ENCODE data around the gene LDLR. TPM values are rescaled to one million over a fixed set of nuclear protein-coding genes. Genes with fewer than 3 reads are reported as not detected.
"Not testable (repeated sequence)": the region's sequence is repeated elsewhere in the genome, so short reads cannot be mapped to it uniquely, and the experiment has no call there.

The LDLR gene
- total RNA-seq, 3 donors from 2014 or later (not counting 1 experiment from before 2014, with no cell fraction given): 84.7 to 172 (median 112) TPM

- ATAC-seq: no peak
- Mint-ChIP-seq H3K9me3 (no peaks in the 10 kb centered on the region), H3K4me3 (no peak overlapping the region), H3K27me3 (ENCODE audit: low read depth in 2 of 2) (no peaks in the 10 kb centered on the region), H3K36me3 (no peaks in the 10 kb centered on the region), H3K4me1 (peaks cover 5 to 8% of the 10 kb centered on the region in 2 donors), H3K27ac (no peak overlapping the region)
- Histone ChIP-seq H3K4me3 (ENCODE audit: low read length) (no peak overlapping the region), H3K27ac (ENCODE audit: low read length) (no peak overlapping the region), H3K4me1 (ENCODE audit: control insufficient read depth, insufficient read depth, low read length) (no peaks in the 10 kb centered on the region), H3K36me3 (ENCODE audit: control insufficient read depth, insufficient read depth, low read length) (peaks cover 2% of the 10 kb centered on the region), H3K27me3 (ENCODE audit: control insufficient read depth, insufficient read depth, low read length) (no peaks in the 10 kb centered on the region), H3K9me3 (ENCODE audit: control insufficient read depth, insufficient read depth, low read length) (no peaks in the 10 kb centered on the region)
- DNase-seq: no peak
- WGBS (ENCODE audit: insufficient coverage): 98% methylated on average over 7 of the region's 8 CpGs
- TF ChIP-seq CTCF (IDR thresholded peaks at IDR 0.05): no peak
- intact Hi-C loops (cut with micrococcal nuclease): no loop called here
Observed at GRCh38 chr19:11067356-11068113, 21.7 kb upstream of the LDLR start.

DNA sequence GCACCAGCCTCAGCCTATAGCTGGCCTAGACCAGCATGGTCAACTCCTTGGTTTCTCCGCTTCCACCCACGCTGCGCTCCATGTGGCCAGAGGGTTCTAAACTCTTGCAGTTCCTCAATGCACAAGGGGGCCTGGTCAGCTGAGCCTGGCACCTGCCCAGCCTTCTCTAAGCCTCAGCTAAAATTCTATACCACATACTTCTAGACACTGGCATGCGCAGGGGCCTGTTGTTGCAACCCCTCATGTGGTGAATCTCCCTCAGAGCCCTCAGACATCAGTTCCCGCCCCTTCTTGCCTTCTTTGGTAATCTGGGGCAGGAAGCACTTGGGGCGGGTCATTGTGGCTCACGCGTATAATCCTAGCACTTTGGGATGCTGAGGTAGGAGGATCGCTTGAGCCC lies 19.7 kb upstream of the LDLR start:
- Histone ChIP-seq H3K27ac (ENCODE audit: low read length) (no peak overlapping the region), H3K4me1 (ENCODE audit: control insufficient read depth, insufficient read depth, low read length) (peaks cover 5% of the 10 kb centered on the region), H3K9me3 (ENCODE audit: control insufficient read depth, insufficient read depth, low read length) (no peaks in the 10 kb centered on the region), H3K27me3 (ENCODE audit: control insufficient read depth, insufficient read depth, low read length) (no peaks in the 10 kb centered on the region), H3K36me3 (ENCODE audit: control insufficient read depth, insufficient read depth, low read length) (peaks cover 2% of the 10 kb centered on the region), H3K4me3 (ENCODE audit: low read length) (no peak overlapping the region)
- no peaks in the 10 kb centered on the region for H3K36me3 Mint-ChIP-seq
- intact Hi-C loops (cut with micrococcal nuclease): no loop called here
- H3K4me1 Mint-ChIP-seq: peaks cover 5 to 11% of the 10 kb centered on the region in 2 donors
- no peak overlapping the region for H3K4me3 Mint-ChIP-seq
- WGBS (ENCODE audit: insufficient coverage): 79% methylated on average over 9 of the region's 9 CpGs
- no peak for TF ChIP-seq CTCF (IDR thresholded peaks at IDR 0.05)
- DNase-seq: no peak
- no peak overlapping the region for H3K27ac Mint-ChIP-seq
- H3K9me3 Mint-ChIP-seq: no peaks in the 10 kb centered on the region
- ATAC-seq: no peak
- H3K27me3 Mint-ChIP-seq (ENCODE audit: low read depth in 2 of 2): peaks cover 0 to 2% of the 10 kb centered on the region in 2 donors

GRCh38 chr19:11070123-11070522 lies 19.1 kb upstream of the LDLR start:
- Histone ChIP-seq H3K27me3 (ENCODE audit: control insufficient read depth, insufficient read depth, low read length) (no peaks in the 10 kb centered on the region), H3K36me3 (ENCODE audit: control insufficient read depth, insufficient read depth, low read length) (peaks cover 2% of the 10 kb centered on the region), H3K9me3 (ENCODE audit: control insufficient read depth, insufficient read depth, low read length) (no peaks in the 10 kb centered on the region), H3K4me1 (ENCODE audit: control insufficient read depth, insufficient read depth, low read length) (peaks cover 6% of the 10 kb centered on the region), H3K27ac (ENCODE audit: low read length) (no peak overlapping the region), H3K4me3 (ENCODE audit: low read length) (no peak overlapping the region)
- WGBS (ENCODE audit: insufficient coverage): 97% methylated on average over 4 of the region's 4 CpGs
- peaks cover 0 to 3% of the 10 kb centered on the region in 2 donors for H3K27me3 Mint-ChIP-seq (ENCODE audit: low read depth in 2 of 2)
- ATAC-seq (no peak), DNase-seq (no peak)
- H3K27ac Mint-ChIP-seq: no peak overlapping the region
- intact Hi-C loops (cut with micrococcal nuclease): no loop called here
- peaks cover 5 to 13% of the 10 kb centered on the region in 2 donors for H3K4me1 Mint-ChIP-seq
- no peak for TF ChIP-seq CTCF (IDR thresholded peaks at IDR 0.05)
- H3K36me3 Mint-ChIP-seq: no peaks in the 10 kb centered on the region
- H3K4me3 Mint-ChIP-seq: no peak overlapping the region
- no peaks in the 10 kb centered on the region for H3K9me3 Mint-ChIP-seq

DNA sequence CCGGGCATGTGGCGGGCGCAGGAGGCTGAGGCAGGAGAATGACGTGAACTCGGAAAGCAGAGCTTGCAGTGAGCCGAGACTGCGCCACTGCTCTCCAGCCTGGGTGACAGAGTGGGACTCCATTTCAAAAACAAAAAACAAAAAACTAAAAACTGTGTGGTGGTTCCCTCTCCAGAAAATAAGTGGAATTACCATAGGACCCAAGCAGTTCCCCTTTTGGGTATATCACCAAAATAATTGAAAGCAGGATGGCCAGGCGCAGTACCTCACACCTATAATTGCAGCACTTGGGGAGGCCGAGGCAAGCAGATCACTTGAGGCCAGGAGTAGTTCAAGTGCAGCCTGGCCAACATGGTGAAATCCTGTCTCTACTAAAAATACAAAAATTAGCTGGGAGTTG lies 15.7 kb upstream of the LDLR start:
- intact Hi-C loops (cut with micrococcal nuclease): no loop called here
- no peak for ATAC-seq
- 92% methylated on average over 9 of the region's 9 CpGs for WGBS (ENCODE audit: insufficient coverage)
- DNase-seq: no peak
- H3K4me1 Mint-ChIP-seq: peaks cover 5 to 13% of the 10 kb centered on the region in 2 donors
- Histone ChIP-seq H3K4me1 (ENCODE audit: control insufficient read depth, insufficient read depth, low read length) (peaks cover 6% of the 10 kb centered on the region), H3K36me3 (ENCODE audit: control insufficient read depth, insufficient read depth, low read length) (no peaks in the 10 kb centered on the region), H3K9me3 (ENCODE audit: control insufficient read depth, insufficient read depth, low read length) (no peaks in the 10 kb centered on the region), H3K27me3 (ENCODE audit: control insufficient read depth, insufficient read depth, low read length) (no peaks in the 10 kb centered on the region), H3K27ac (ENCODE audit: low read length) (no peak overlapping the region), H3K4me3 (ENCODE audit: low read length) (no peak overlapping the region)
- H3K36me3 Mint-ChIP-seq: no peaks in the 10 kb centered on the region
- H3K27ac Mint-ChIP-seq: no peak overlapping the region
- H3K27me3 Mint-ChIP-seq (ENCODE audit: low read depth in 2 of 2): peaks cover 0 to 3% of the 10 kb centered on the region in 2 donors
- TF ChIP-seq CTCF (IDR thresholded peaks at IDR 0.05): no peak
- H3K9me3 Mint-ChIP-seq: no peaks in the 10 kb centered on the region
- H3K4me3 Mint-ChIP-seq: no peak overlapping the region

DNA sequence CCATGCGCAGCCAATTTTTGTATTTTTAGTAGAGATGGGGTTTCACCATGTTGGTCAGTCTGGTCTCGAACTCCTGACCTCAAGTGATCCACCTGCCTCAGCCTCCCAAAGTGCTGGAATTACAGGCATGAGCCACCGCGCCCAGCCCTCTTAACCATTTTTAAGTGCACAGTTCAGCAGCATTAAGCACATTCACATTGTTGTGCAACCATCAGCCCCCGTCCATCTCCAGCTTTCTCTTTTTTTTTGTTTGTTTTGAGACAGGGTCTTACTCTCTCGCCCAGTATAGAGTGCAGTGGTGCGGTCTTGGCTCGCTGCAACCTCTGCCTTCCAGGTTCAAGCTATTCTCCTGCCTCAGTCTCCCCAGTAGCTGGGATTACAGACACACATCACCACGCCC lies 12.5 kb upstream of the LDLR start:
- intact Hi-C loops (cut with micrococcal nuclease); H3K36me3 Mint-ChIP-seq; H3K4me3 ChIP-seq (ENCODE audit: low read length); H3K36me3 ChIP-seq (ENCODE audit: control insufficient read depth, insufficient read depth, low read length); H3K4me3 Mint-ChIP-seq; ATAC-seq; H3K4me1 ChIP-seq (ENCODE audit: control insufficient read depth, insufficient read depth, low read length); H3K27ac Mint-ChIP-seq; H3K4me1 Mint-ChIP-seq; H3K27me3 ChIP-seq (ENCODE audit: control insufficient read depth, insufficient read depth, low read length); H3K9me3 ChIP-seq (ENCODE audit: control insufficient read depth, insufficient read depth, low read length); H3K9me3 Mint-ChIP-seq; H3K27me3 Mint-ChIP-seq (ENCODE audit: low read depth in 2 of 2); H3K27ac ChIP-seq (ENCODE audit: low read length); DNase-seq: not testable (repeated sequence)
- 94% methylated on average over 7 of the region's 9 CpGs for WGBS (ENCODE audit: insufficient coverage)
